Measurements from ENCODE around the gene XPO6.
A peak's percentile ranks its signal among the peaks of the same experiment; 100 is the strongest.

The XPO6 gene

GRCh38 chr16:28162326-28162877 lies 49.4 kb downstream of the XPO6 start:
- Mint-ChIP-seq H3K4me3 (no peak overlapping the region), H3K27ac (peak overlapping the region; percentile 69 to 91), H3K9me3 (no peaks in the 10 kb centered on the region), H3K4me1 (peaks cover 83% of the 10 kb centered on the region), H3K27me3 (no peaks in the 10 kb centered on the region)
- ATAC-seq: no peak
- DNase-seq: no peak

- H3K9me3 Mint-ChIP-seq: no peaks in the 10 kb centered on the region
- no peak overlapping the region for H3K4me3 Mint-ChIP-seq
- H3K27me3 Mint-ChIP-seq: no peaks in the 10 kb centered on the region
- H3K27ac Mint-ChIP-seq: peak overlapping the region in 1 of 2 donors; percentile 91
- H3K4me1 Mint-ChIP-seq: peaks cover 81% of the 10 kb centered on the region
- DNase-seq (no peak), ATAC-seq (no peak)
Observed at GRCh38 chr16:28161626-28162025, 50.1 kb downstream of the XPO6 start.

DNA sequence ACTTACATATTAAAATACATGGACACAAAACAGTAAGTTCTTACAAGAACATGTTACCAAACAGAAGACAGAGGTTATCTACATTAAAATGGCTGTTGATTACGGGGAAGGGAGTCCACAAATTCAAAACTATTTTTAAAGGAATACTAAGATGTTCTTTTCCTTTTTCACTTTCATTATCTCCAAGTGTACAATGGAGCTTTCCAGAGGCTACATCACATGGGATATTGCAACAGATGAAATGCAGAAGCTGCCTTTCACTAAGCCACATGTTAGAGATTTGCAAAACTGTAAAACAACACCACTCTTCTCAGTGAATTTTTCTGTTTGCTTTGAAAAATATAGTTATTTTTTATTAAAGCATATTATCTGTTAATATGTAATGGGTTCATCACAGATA lies 53.6 kb downstream of the XPO6 start:
- Mint-ChIP-seq H3K27me3 (no peaks in the 10 kb centered on the region), H3K4me3 (no peak overlapping the region), H3K4me1 (peaks cover 67% of the 10 kb centered on the region), H3K27ac (no peak overlapping the region), H3K9me3 (no peaks in the 10 kb centered on the region)
- ATAC-seq (no peak), DNase-seq (no peak)

DNA sequence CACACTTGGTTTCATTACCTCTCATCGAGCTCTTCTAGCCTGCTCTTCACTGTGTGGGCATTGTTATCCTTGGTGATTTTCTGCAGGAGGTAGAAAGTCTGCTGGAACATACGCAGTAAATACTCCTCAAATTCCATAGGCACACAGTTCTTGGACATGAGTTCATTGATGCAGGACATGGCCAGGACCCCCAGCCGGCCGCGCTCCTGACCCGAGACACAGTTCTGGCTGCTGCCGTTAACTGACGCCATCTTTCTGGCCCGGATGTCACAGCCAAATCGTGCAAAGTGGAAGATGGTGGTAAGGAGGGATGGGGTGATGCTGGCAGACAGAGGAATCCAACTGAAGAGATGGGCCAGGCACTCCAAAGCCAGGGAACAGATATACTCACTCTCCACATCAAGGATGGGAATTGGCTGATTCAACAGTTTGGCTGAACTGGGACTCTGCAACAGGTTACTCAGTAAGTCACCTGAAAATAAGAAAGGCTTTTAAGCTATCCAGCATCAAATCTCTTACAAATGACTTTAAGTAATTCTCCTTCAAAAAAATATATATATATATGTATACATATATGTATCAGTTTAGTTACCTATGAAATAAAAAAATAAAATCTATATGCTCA lies 55.6 kb downstream of the XPO6 start:
- Mint-ChIP-seq H3K27ac (peak overlapping the region in 1 of 2 donors; percentile 61), H3K4me3 (no peak overlapping the region), H3K4me1 (peaks cover 55% of the 10 kb centered on the region), H3K27me3 (no peaks in the 10 kb centered on the region), H3K9me3 (no peaks in the 10 kb centered on the region)
- ATAC-seq (no peak), DNase-seq (no peak)

DNA sequence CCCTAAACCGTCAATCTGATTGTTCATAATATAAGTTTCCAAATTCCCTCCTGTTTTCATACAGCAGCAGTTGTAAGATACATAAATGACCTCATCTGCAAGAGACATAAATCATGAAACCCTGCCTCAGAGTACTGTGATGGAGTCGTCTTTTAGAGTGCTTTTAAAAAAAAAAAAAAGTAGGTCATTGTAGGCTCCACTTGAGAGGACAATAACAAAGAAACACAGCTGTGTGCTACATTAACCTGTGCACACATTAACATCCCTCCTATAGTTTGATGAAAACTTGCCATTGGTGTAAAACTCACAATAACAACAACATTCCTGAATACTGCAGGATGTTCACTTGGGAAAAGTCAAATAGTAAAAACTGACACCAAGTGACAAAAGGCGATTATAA lies 56.5 kb downstream of the XPO6 start:
- DNase-seq: no peak
- ATAC-seq: no peak
- H3K27me3 Mint-ChIP-seq: no peaks in the 10 kb centered on the region
- H3K9me3 Mint-ChIP-seq: no peaks in the 10 kb centered on the region
- no peak overlapping the region for H3K4me3 Mint-ChIP-seq
- H3K27ac Mint-ChIP-seq: no peak overlapping the region
- peaks cover 64% of the 10 kb centered on the region for H3K4me1 Mint-ChIP-seq

- peaks cover 71% of the 10 kb centered on the region for H3K4me1 Mint-ChIP-seq
- no peak for DNase-seq
- no peak overlapping the region for H3K4me3 Mint-ChIP-seq
- H3K27ac Mint-ChIP-seq: peak overlapping the region; percentile 41 to 65
- no peaks in the 10 kb centered on the region for H3K9me3 Mint-ChIP-seq
- H3K27me3 Mint-ChIP-seq: no peaks in the 10 kb centered on the region
- no peak for ATAC-seq
Observed at GRCh38 chr16:28151180-28151579, 60.6 kb downstream of the XPO6 start.

- Mint-ChIP-seq H3K27me3 (no peaks in the 10 kb centered on the region), H3K4me1 (peaks cover 75% of the 10 kb centered on the region), H3K9me3 (no peaks in the 10 kb centered on the region), H3K4me3 (peak overlapping the region; percentile 5 to 47), H3K27ac (peak overlapping the region; percentile 56 to 79)
- ATAC-seq (peak; percentile 78), DNase-seq (no peak)
Observed at GRCh38 chr16:28149011-28149888, 62.5 kb downstream of the XPO6 start.

DNA sequence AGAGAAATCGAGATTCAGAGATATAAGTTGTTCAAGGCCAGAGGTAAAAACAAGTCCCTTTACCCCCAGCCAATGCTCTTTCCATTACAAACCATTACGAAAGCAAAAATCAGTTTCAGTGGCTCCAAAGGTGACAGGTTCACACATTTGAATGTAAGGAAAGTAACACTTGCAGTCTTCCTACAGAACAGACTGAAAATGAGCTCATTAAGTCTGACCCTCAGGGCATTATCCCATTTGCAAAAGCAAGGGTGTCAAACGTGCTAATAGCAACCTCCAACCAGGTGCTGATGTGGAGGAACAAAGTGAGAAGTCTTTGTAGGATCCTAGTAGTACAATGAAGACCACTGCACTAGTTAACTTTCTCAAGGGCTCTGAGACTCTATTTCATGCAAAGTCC lies 65.2 kb downstream of the XPO6 start:
- Mint-ChIP-seq H3K4me3 (peak overlapping the region in 1 of 2 donors; percentile 31), H3K9me3 (no peaks in the 10 kb centered on the region), H3K27me3 (no peaks in the 10 kb centered on the region), H3K4me1 (peaks cover 97% of the 10 kb centered on the region), H3K27ac (peak overlapping the region in 1 of 2 donors; percentile 42)
- peak; percentile 34 for ATAC-seq
- DNase-seq: no peak

DNA sequence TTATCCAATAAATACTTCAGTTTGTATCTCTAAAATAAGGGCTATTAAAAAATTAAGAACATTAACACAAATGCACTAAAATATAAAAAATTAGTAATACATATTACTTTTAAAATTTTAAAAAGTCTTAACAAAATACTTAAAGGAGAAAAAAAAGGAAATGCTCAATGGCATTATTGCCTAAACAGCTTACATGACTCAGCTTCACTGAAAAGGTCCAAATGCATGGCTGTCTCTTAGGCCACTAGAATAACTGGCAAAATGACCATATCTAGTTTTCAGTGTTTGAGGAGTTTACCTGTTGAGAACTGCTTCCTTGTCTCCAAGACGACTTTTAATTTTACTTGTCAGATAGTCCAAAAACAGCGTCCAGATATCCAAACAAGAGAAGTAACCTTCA lies 66.0 kb downstream of the XPO6 start:
- Mint-ChIP-seq H3K4me1 (peaks cover 97% of the 10 kb centered on the region), H3K9me3 (no peaks in the 10 kb centered on the region), H3K27ac (peak overlapping the region in 1 of 2 donors; percentile 42), H3K4me3 (no peak overlapping the region), H3K27me3 (no peaks in the 10 kb centered on the region)
- ATAC-seq (no peak), DNase-seq (no peak)

DNA sequence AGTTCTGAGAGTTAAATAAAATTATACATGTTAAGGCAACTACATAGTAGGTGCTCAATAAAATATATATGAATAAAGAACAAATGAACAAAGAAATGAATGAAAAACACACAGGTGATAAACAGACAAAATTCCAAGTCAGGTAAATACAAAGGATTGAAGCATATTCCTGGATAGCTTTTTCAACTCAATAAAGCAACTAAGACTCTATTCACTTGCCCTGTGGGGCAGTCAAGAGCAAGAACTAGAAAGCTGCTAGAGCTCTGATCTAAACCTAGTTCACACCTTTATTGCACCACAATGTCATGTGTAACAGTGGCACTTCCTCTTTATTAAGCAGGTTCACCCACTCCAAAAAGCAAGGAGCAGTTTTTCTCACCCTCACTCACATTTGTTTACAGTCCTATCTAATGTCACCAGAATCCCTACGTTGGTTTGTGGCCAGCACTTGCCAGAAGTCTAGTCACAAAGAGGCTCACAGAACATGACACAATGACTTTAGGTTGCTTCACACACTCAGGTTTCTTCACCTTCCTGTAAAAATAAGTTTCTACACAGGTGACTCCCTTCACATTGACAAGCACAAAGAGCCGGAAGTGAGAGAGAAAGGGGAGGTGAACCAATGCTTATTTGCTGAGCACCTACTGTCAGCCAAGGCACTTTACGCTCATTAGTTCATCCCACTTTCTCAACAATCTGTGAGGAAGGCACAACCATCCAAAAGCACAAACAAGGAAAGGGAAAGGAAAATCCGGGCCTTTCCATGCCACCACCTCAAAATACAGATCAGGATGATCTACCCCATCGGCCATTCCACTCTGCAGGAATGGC lies 70.8 kb downstream of the XPO6 start:
- peaks cover 91% of the 10 kb centered on the region for H3K4me1 Mint-ChIP-seq
- peak; percentile 76 to 87 for DNase-seq

GRCh38 chr16:28139530-28139929 lies 72.2 kb downstream of the XPO6 start:
- H3K27ac Mint-ChIP-seq: peak overlapping the region in 1 of 2 donors; percentile 85
- ATAC-seq: peak; percentile 46

More for the DNA sequence above, 70.8 kb downstream of the XPO6 start:
- Mint-ChIP-seq H3K4me3 (peak overlapping the region; percentile 77 to 86), H3K27ac (peak overlapping the region; percentile 98 to 99), H3K27me3 (no peaks in the 10 kb centered on the region), H3K9me3 (no peaks in the 10 kb centered on the region)
- ATAC-seq: peak; percentile 91

DNA sequence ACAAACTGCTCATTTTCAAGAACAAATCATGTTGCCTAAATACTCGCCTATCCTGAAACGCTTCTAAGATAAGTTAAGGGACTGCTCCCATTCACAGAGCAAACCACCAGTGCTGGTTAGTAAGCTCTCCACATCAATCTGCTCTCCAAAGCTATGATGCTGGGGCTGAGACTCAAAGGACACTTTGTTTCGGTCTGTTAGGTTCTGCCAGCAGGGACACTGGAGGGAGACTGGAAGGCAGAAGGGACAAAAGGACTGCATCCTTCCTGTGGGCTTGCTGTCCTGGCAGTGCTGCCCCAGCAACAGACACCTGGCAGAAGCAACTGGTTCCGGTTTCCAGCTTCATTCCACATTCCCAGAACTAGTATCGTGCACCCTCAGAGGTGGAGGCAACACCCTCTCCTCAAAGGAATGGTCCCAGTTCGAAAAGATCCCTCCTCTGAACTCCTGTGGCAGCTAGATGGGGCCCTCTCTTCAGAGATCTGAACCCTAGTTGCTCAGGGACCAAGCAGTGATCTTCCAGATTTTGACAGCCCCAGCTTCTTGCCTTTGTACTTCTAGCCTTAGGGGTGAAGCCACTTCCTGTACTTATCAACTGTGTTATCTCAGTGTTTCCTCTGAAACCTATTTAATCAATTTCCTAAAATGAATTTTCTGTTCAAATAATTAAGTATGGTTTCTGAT lies 74.9 kb downstream of the XPO6 start:
- Mint-ChIP-seq H3K4me1 (peaks cover 56% of the 10 kb centered on the region), H3K27me3 (no peaks in the 10 kb centered on the region), H3K9me3 (no peaks in the 10 kb centered on the region), H3K27ac (peak overlapping the region; percentile 69 to 88), H3K4me3 (no peak overlapping the region)
- ATAC-seq (no peak), DNase-seq (no peak)

More at GRCh38 chr16:28139530-28139929, 72.2 kb downstream of the XPO6 start:
- no peaks in the 10 kb centered on the region for H3K27me3 Mint-ChIP-seq
- H3K4me1 Mint-ChIP-seq: peaks cover 77% of the 10 kb centered on the region
- H3K4me3 Mint-ChIP-seq: peak overlapping the region; percentile 71 to 75
- DNase-seq: no peak
- H3K9me3 Mint-ChIP-seq: no peaks in the 10 kb centered on the region

GRCh38 chr16:28133666-28134065 lies 78.1 kb downstream of the XPO6 start:
- H3K9me3 Mint-ChIP-seq: no peaks in the 10 kb centered on the region
- no peak for DNase-seq
- no peak overlapping the region for H3K4me3 Mint-ChIP-seq
- no peak for ATAC-seq
- H3K27ac Mint-ChIP-seq: peak overlapping the region in 1 of 2 donors; percentile 36
- H3K4me1 Mint-ChIP-seq: peaks cover 43% of the 10 kb centered on the region
- no peaks in the 10 kb centered on the region for H3K27me3 Mint-ChIP-seq

DNA sequence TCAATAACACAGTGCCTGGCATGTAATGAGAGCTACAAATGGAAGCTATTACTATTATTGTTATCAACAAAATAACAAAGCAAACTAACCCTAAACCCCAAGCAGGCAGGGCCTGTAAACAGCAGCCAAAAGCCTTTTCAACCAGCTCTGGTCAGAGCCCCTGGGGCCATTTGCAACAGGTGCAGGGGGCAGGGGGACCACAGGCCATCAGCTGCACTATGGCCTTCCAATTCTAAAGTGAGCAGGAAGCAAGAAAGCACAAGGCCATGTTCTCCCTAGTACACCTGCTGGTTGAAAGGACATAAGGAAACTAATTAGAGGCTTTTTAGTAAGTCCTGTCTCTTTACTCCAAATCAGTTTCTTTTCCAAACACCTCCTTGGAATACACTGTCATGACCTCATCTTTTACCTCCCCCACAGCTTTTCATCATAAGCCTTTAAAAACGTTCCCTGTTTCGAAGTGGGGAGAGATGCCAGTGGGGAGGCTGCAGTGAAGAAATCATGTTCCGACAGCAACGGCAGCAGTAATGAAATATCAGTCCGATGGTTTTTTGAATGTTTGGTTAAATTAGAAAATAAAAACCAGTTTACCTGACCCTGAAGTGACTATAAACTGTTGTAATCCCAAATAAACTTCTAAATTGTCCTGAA lies 79.9 kb downstream of the XPO6 start:
- DNase-seq (no peak), ATAC-seq (no peak)
- Mint-ChIP-seq H3K9me3 (no peaks in the 10 kb centered on the region), H3K27ac (peak overlapping the region in 1 of 2 donors; percentile 59), H3K27me3 (no peaks in the 10 kb centered on the region), H3K4me1 (peaks cover 37% of the 10 kb centered on the region), H3K4me3 (no peak overlapping the region)
